Measurements from ENCODE around the gene GAS2.
"Not testable (repeated sequence)": the region's sequence is repeated elsewhere in the genome, so short reads cannot be mapped to it uniquely, and the experiment has no call there.

The GAS2 gene

GRCh38 chr11:22666325-22666687, at the start of gene GAS2:
Gene GAS2, plus strand, starts transcription at chr11:22666611. Its CDS starts 8,259 bp downstream, at chr11:22674870.
- DNase-seq: no peak

GRCh38 chr11:22617868-22618267, 48.5 kb upstream of the GAS2 start:
- no peak for DNase-seq

GRCh38 chr11:22624742-22625447, 41.5 kb upstream of the GAS2 start:
- peak; percentile 55 for DNase-seq

GRCh38 chr11:22625448-22626287, 40.7 kb upstream of the GAS2 start, which contains the start of gene FANCF:
Gene FANCF, minus strand, starts transcription at chr11:22625823. Its CDS starts 13 bp downstream, at chr11:22625810.
- peak; percentile 98 for DNase-seq

GRCh38 chr11:22626573-22627239, 39.7 kb upstream of the GAS2 start:
- no peak for DNase-seq

GRCh38 chr11:22627421-22627820, 39.0 kb upstream of the GAS2 start:
- no peak for DNase-seq

GRCh38 chr11:22633354-22633902, 33.0 kb upstream of the GAS2 start:
- no peak for DNase-seq

GRCh38 chr11:22634897-22635629, 31.3 kb upstream of the GAS2 start:
- peak; percentile 3 for DNase-seq

- no peak for DNase-seq
These were observed 30.7 kb upstream of the GAS2 start for GRCh38 chr11:22635689-22636088.

GRCh38 chr11:22640862-22641261, 25.5 kb upstream of the GAS2 start:
- DNase-seq: no peak

GRCh38 chr11:22641559-22641958, 24.9 kb upstream of the GAS2 start:
- no peak for DNase-seq

- not testable (repeated sequence) for DNase-seq
These were observed 14.1 kb upstream of the GAS2 start for GRCh38 chr11:22652346-22652745.

GRCh38 chr11:22656130-22656529, 10.3 kb upstream of the GAS2 start:
- DNase-seq: no peak

- DNase-seq: no peak
These were observed 9.2 kb upstream of the GAS2 start for GRCh38 chr11:22657101-22657694.

GRCh38 chr11:22659783-22660182, 6.6 kb upstream of the GAS2 start:
- DNase-seq: no peak

GRCh38 chr11:22666688-22667439, 453 bp downstream of the GAS2 start:
- no peak for DNase-seq

GRCh38 chr11:22668005-22668796, 1.8 kb downstream of the GAS2 start:
- no peak for DNase-seq

GRCh38 chr11:22669368-22669767, 3.0 kb downstream of the GAS2 start:
- DNase-seq: no peak

GRCh38 chr11:22670830-22671229, 4.4 kb downstream of the GAS2 start:
- no peak for DNase-seq

GRCh38 chr11:22671751-22672150, 5.3 kb downstream of the GAS2 start:
- DNase-seq: no peak
